Fibroblast of the conjunctiva (primary cell): ENCODE measurements around the gene WIPF1.
A peak's percentile ranks its signal among the peaks of the same experiment; 100 is the strongest.
"Not testable (repeated sequence)": the region's sequence is repeated elsewhere in the genome, so short reads cannot be mapped to it uniquely, and the experiment has no call there.

Experiments
- DNase-seq: peaks from one replicate; pipeline ENCODE4 v3.0.0-alpha.2; 2010; ENCODE audit warnings: low read depth

The WIPF1 gene

GRCh38 chr2:174571669-174572323 lies 25.8 kb downstream of the WIPF1 start:
- DNase-seq: no peak

DNA sequence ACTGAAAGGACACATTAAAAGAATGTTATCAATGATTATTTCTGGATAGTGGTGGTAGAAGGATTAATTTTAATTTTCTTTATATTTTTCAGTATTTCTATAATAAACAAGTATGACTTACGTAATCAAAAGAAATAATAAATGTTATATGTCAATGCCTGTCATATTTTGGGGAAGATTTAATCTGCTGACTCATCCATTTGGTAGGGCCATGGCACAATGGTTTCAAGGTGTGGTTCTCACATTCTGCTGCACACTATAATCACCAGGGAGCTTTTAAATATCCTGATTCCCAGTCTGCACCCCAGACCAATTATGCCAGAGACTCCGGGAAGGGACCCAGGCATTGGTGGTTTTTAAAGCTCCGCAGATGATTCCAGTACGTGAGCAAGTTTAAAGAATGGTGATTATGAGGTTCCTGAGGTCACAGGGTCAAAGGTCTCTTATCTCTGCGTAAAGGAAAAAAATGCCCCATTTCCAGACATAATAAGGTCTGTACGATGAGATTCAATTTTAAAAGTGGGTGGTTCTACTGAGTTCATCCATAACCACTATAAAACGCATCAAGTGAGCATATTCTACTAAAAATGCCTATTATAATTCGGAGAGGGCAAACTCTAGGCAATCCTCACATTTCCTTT lies 27.2 kb downstream of the WIPF1 start:
- DNase-seq: no peak

DNA sequence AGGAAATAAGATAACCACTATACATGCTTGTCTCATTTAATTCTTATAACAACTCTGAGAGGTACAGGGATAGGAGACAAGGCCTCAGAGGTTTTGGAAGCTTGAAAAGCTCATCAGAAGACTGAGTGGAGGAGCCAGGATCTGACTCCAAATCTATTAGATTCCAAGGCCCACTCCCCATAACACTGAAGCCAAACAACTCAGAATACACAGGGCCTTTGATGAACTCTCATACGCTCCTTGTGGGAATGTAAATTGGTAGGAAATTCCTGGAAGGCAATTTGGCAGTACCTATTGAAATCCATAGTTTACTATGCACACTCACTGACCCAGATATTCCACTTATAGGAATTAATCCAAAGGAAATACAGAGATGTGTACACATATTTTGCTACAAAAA lies 27.9 kb downstream of the WIPF1 start:
- DNase-seq: no peak

DNA sequence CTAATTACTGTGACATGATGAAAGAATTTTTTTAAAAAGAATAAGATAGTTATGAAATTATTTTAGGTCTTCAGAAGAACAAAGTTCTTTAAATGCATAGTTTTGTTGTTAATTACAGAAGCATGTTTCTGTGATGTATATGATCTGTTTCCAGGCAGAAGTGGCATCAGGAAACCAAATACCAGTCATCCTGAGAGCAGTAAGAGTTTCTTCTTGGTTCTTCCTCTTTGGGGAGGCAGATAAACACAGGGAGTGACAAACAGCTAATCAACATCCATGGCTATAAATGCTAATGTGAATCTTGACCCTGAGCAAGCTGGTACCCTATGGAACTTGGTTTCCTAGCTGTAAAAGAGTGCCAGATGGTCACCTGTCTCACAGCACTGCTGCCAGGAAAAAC lies 29.2 kb downstream of the WIPF1 start:
- no peak for DNase-seq

DNA sequence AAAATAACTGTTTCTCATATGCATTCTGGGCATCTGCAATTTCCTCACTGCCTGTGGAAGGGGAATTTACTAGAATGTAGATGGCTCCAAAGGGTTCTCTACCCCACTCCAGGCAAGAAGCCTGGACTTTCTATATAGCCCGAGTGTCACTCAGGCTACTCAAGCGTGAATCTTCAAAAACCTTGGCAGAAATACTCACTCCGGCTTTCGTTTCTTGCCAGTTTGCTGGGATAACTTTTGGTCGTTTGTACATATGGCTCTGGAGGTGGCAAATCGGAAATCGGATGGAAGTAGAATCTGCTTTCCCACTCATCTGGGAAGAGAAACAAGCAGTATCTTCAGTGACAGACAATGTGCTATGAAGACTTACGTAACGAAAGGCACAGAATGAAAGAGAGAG lies 30.7 kb downstream of the WIPF1 start:
- no peak for DNase-seq

DNA sequence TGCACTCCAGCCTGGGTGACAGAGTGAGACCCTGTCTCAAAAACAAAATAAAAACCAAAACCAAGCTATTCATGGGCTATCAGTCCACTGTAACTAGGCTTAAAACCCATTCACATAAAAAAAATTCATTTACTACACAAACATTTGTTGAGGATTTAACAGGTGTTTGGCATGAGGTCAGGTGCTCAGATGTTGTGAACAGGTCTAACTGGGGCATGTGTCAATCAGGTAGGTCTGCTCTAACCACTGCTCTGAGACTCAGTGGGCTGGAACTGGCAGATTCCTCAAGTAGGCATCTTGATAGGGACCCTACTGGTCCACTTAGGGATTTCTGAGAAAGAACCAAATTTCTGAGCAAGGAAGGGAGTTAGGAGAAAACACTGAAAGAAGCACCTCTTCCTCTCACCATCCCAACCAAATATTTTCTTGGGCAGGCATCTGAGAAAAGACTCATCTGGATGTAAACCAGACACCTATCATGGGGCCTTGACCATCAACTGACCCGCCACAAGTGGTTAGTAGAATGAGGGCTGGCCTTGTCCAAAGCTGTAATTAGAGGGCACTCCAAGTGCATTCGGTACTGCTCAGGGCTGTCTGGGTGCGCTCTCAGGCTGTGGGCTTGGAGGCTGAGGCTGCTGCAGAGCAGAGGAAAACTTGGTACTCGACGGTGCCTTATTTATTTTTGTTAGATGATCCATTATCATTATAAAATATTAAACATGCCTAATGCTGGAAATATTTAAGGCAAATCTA lies 33.9 kb downstream of the WIPF1 start:
- no peak for DNase-seq

- no peak for DNase-seq
These were observed 35.6 kb downstream of the WIPF1 start for GRCh38 chr2:174561972-174562370.

- DNase-seq: peak; percentile 57
These were observed 36.2 kb downstream of the WIPF1 start for GRCh38 chr2:174561283-174561971.

DNA sequence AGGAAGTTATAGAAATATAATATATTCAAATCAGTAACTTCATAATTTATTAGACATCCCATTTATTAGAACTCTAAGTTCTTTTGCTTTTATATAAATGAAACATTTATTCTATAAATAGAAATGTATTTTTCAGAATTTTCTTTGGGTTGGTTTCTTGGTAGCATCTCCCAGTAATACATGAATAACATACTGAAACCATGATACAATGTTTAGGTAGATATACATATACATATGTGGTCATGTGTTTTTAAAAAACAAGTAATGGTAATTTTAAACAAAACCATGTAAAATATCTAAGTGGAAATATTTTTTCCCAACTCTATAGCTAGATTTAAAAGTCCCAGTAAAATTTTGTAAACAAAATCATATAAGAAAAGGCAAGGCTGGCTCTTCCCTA lies 36.9 kb downstream of the WIPF1 start:
- no peak for DNase-seq

- DNase-seq: no peak
These were observed 41.6 kb downstream of the WIPF1 start for GRCh38 chr2:174555998-174556397.

DNA sequence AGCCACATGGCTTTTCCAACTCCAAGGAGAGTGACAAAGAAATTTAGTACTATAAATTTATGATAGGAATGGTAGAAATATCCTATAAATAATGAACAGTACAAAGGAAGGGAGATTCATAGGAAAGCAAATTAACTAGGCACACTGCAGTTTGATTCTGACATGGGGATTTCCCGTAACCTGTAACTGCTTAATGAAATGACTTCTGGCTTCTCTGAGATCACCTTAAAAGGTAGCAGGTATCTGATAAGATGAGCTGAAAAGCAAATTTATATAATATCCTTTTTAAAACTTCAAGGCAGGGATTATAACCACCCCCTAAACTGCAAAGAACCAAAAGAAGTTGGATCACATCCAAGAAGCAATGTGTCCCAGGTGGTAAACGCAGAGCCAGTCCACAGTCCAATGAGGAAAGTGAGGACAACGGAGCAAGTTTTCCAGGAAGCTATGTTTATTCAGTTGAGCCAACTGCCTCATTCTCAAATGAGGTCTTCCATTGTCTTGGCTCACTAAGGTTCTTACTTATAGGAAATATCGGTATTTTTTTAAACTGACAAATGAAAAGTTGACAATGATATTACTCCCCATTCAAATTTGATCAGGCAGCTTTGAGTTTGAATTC lies 43.0 kb downstream of the WIPF1 start:
- no peak for DNase-seq

DNA sequence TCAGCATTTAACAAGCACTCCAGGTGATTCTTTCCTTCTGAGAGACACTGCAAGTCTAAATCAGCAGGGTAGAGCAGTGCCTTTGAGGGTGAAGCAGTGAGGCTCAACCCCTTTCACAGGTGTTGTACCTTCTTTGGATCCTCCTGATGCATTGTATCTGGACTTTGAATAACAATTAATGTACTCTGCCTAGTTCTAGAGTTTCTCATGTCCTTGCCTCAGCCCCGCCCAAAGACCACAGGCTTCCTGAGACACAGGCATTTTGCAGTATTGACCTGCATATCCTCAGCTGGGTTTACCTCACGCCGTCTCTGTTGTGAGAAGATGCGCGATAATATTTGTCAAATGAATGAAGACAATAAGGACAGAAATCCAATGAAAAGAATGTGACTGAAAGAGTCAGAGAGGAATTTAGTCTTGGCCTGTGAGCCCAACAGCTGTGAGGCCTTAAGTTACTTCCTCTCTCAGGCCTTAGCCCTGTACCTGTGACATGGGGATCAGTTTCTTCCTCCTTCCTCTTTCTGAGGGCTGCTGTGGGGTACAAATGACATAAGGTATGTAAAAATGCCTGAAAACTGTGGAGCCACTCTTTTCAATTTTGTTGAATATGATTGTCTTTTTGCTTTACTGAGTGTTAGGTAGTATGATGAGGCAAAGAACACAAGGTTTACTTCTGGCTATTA lies 43.7 kb downstream of the WIPF1 start:
- DNase-seq: no peak

DNA sequence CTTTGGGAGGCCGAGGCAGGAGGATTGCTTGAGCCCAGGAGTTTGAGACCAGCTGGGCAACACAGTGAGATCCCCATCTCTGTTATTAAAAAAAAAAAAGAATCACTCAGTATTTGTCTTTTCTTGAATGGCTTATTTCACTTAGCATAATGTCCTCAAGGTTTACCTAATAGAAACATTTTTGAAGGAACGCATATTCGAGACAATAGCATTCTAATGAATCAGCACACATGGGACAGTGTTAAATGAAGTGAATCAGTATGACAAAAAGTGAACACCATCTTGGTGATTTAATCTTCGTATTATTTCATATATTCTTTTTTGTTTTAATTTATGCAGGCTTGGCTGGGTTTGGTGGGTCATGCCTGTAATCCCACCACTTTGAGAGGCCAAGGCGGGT lies 44.7 kb downstream of the WIPF1 start:
- no peak for DNase-seq

- no peak for DNase-seq
These were observed 45.9 kb downstream of the WIPF1 start for GRCh38 chr2:174551697-174552096.

GRCh38 chr2:174548646-174549045 lies 49.0 kb downstream of the WIPF1 start:
- DNase-seq: not testable (repeated sequence)

DNA sequence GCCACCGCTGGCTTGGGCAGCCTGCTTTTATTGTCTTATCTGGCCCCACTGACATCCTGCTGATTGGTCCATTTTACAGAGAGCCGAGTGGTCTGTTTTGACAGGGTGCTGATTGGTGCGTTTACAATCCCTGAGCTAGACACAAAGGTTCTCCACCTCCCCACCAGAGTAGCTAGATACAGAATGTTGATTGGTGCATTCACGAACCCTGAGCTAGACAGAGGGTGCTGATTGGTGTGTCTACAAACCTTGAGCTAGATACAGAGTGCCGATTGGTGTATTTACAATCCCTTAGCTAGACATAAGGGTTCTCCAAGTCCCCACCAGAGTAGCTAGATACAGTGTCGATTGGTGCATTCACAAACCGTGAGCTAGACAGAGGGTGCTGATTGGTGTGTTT lies 49.6 kb downstream of the WIPF1 start:
- not testable (repeated sequence) for DNase-seq

GRCh38 chr2:174546519-174547506 lies 50.8 kb downstream of the WIPF1 start:
- DNase-seq: peak; percentile 4

- no peak for DNase-seq
These were observed 52.4 kb downstream of the WIPF1 start for GRCh38 chr2:174545240-174545639.

- no peak for DNase-seq
These were observed 52.8 kb downstream of the WIPF1 start for GRCh38 chr2:174544802-174545201.

DNA sequence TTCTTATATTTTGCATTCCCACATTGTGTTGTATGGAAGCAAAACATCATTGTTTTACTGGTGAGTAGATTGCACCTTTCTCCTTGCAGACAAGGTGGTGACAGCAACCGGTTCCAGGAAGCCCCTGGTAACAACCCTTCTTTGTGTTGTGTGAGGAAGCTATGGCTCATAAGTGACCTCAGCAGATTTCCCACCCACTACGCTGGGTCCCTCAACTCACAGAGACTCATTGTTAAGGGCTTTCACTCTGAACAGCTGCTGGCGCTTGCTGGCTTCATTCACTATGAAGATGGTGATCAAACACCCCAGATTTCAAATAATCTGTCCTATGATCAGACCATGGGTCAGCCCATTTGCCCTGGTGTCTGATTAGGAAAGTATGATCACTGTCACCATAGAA lies 53.4 kb downstream of the WIPF1 start:
- no peak for DNase-seq
